H1 (cell line): ENCODE data around the gene FJX1. TPM values are rescaled to one million over a fixed set of nuclear protein-coding genes. Genes with fewer than 3 reads are reported as not detected.

ENCODE experiments used
- BRCA1 ChIP-seq: IDR thresholded peaks from 2 replicates; pipeline ENCODE4 v1.6.1; 2012; ENCODE audit warnings: low read depth, low read length, improper control_type of control experiment
- CTCF ChIP-seq, 3 experiments: IDR thresholded peaks; 1 replicate in 2 of 3; 2 replicates in 1 of 3; pipeline versions ENCODE4 v1.5.1 to v1.6.1; 2011; ENCODE audit warnings: low read length in 3 of 3, mild to moderate bottlenecking in 3 of 3, inconsistent platforms in 2 of 3, low read depth in 1 of 3, moderate library complexity in 1 of 3; ENCODE audit not compliant: insufficient read depth in 1 of 3; ENCODE audit errors: control extremely low read depth in 1 of 3
- KDM4A ChIP-seq: IDR thresholded peaks from one replicate; pipeline ENCODE4 v1.7.1; 2012; ENCODE audit warnings: low read depth, mild to moderate bottlenecking, moderate library complexity, low read length, inconsistent platforms; ENCODE audit not compliant: severe bottlenecking
- RBBP5 ChIP-seq: IDR thresholded peaks from 2 replicates; pipeline ENCODE4 v1.7.1; 2012; ENCODE audit warnings: low read depth, mild to moderate bottlenecking, inconsistent platforms, low read length, moderate library complexity, borderline replicate concordance
- SRF ChIP-seq: IDR thresholded peaks from 2 replicates; pipeline ENCODE4 v1.6.1; 2011; ENCODE audit warnings: mild to moderate bottlenecking, low read depth, low read length, moderate library complexity
- YY1 ChIP-seq: IDR thresholded peaks from 2 replicates; pipeline ENCODE4 v1.6.1; 2011; ENCODE audit warnings: low read depth, mild to moderate bottlenecking, low read length
- polyA plus RNA-seq, 7 experiments: library from polyadenylated mRNA; depleted of rRNA in 3 of 7; stranded (reverse) in 5 of 7; unstranded in 2 of 7; fragments of >200 nt in 5 of 7; fragments of 200-250 nt in 2 of 7; gene quantifications; 1 replicate in 5 of 7; 2 replicates in 1 of 7; 4 replicates in 1 of 7; pipeline versions ENCODE4 v1.2.1 to v1.2.3, GENCODE V29; 2011 to 2013; ENCODE audit warnings: missing spikeins in 2 of 7, mixed read lengths in 2 of 7
- total RNA-seq: library from RNA; stranded (reverse); fragmentation: NEBNext Ultra II Directional; extraction: Animal tissue kit (Norgen Biotek cat#: 25700); gene quantifications from 2 replicates; pipeline ENCODE4 v1.2.1, GENCODE V29; 2021

FJX1 gene
- total and polyA plus RNA-seq, 2 of the 8 experiments (the other 6 are each of a cell fraction or from before 2014, with no cell fraction given) = 6.3 to 13.3 TPM

GRCh38 chr11:35587972-35588371 is 30.3 kb upstream of the FJX1 start (continued):
- TF ChIP-seq KDM4A (no peak), CTCF (IDR thresholded peaks at IDR 0.05; ENCODE audit: control extremely low read depth in 1 of 3, insufficient read depth in 1 of 3, low read depth in 1 of 3, low read length in 3 of 3) (no peak), SRF (no peak), BRCA1 (no peak), RBBP5 (no peak), YY1 (no peak)
- TF ChIP-seq, all 59 proteins: peak for 0
